Ishikawa (cell line): ENCODE data around the gene HAUS1.

Experiments
- CEBPB ChIP-seq: IDR thresholded peaks from 2 replicates; pipeline ENCODE4 v1.6.1; 2012
- CREB1 ChIP-seq: IDR thresholded peaks from 2 replicates; pipeline ENCODE4 v1.6.1; 2012; ENCODE audit warnings: low read depth
- EGR1 ChIP-seq: IDR thresholded peaks from 2 replicates; pipeline ENCODE4 v1.6.1; 2012
- EP300 ChIP-seq: IDR thresholded peaks from 2 replicates; pipeline ENCODE4 v1.6.1; 2012; ENCODE audit warnings: borderline replicate concordance
- FOXM1 ChIP-seq: IDR thresholded peaks from 2 replicates; pipeline ENCODE4 v1.6.1; 2012; ENCODE audit warnings: low read depth, borderline replicate concordance
- MAX ChIP-seq: IDR thresholded peaks from 2 replicates; pipeline ENCODE4 v1.6.1; 2012
- NFIC ChIP-seq: IDR thresholded peaks from 2 replicates; pipeline ENCODE4 v1.6.1; 2012
- RAD21 ChIP-seq: IDR thresholded peaks from 2 replicates; pipeline ENCODE4 v1.6.1; 2012; ENCODE audit warnings: low read depth
- REST ChIP-seq: IDR thresholded peaks from 2 replicates; pipeline ENCODE4 v1.6.1; 2012; ENCODE audit warnings: low read depth, mild to moderate bottlenecking
- TAF1 ChIP-seq: IDR thresholded peaks from 2 replicates; pipeline ENCODE4 v1.6.1; 2012; ENCODE audit warnings: low read depth, mild to moderate bottlenecking
- TCF12 ChIP-seq: IDR thresholded peaks from 2 replicates; pipeline ENCODE4 v1.6.1; 2012; ENCODE audit warnings: low read depth
- TEAD4 ChIP-seq: IDR thresholded peaks from 2 replicates; pipeline ENCODE4 v1.6.1; 2012
- USF1 ChIP-seq: IDR thresholded peaks from 2 replicates; pipeline ENCODE4 v1.6.1; 2012
- YY1 ChIP-seq: IDR thresholded peaks from 2 replicates; pipeline ENCODE4 v1.6.1; 2012; ENCODE audit warnings: low read depth
- ZBTB7A ChIP-seq: IDR thresholded peaks from 2 replicates; pipeline ENCODE4 v1.6.1; 2012; ENCODE audit warnings: low read depth

The HAUS1 gene

GRCh38 chr18:46155641-46156051 lies 51.5 kb downstream of the HAUS1 start:
- TF ChIP-seq TAF1 (no peak), TCF12 (peak; percentile 78), USF1 (no peak), EGR1 (no peak), TEAD4 (peak; percentile 89), FOXM1 (peak; percentile 68; the same call in 1 of the 2 replicates), REST (no peak), MAX (peak; percentile 13), NFIC (peak; percentile 33)

GRCh38 chr18:46156124-46156745 lies 52.0 kb downstream of the HAUS1 start:
- TF ChIP-seq TAF1 (no peak), USF1 (no peak), CEBPB (no peak), EGR1 (no peak), REST (no peak), NFIC (no peak; the same call in 1 of the 2 replicates), TEAD4 (no peak), YY1 (no peak), MAX (0 out of 2 replicates have a peak, but pooled peaks have one; percentile 23), TCF12 (0 out of 2 replicates have a peak, but pooled peaks have one; percentile 3), EP300 (peak; percentile 11), ZBTB7A (no peak), FOXM1 (peak; percentile 78), RAD21 (no peak), CREB1 (no peak)

GRCh38 chr18:46156843-46157242 lies 52.7 kb downstream of the HAUS1 start:
- TF ChIP-seq EP300 = no peak
- no peak for TF ChIP-seq YY1
- TF ChIP-seq TEAD4 = no peak
- TF ChIP-seq TCF12 = no peak
- no peak for TF ChIP-seq USF1
- no peak for TF ChIP-seq NFIC
- TF ChIP-seq MAX = no peak
- no peak for TF ChIP-seq CREB1
- TF ChIP-seq EGR1 = no peak
- no peak for TF ChIP-seq REST
- no peak for TF ChIP-seq RAD21
- no peak for TF ChIP-seq CEBPB
- no peak for TF ChIP-seq FOXM1
- TF ChIP-seq TAF1 = no peak
- no peak for TF ChIP-seq ZBTB7A

- TF ChIP-seq TEAD4 = 0 out of 2 replicates have a peak, but pooled peaks have one; percentile 31
- TF ChIP-seq MAX = no peak
- no peak for TF ChIP-seq CREB1
- no peak for TF ChIP-seq USF1
- TF ChIP-seq NFIC = no peak
- TF ChIP-seq EGR1 = no peak
- TF ChIP-seq YY1 = no peak
These were observed 54.3 kb downstream of the HAUS1 start for GRCh38 chr18:46158499-46158898.
